SK-N-SH treated with all-trans-retinoic acid at 6 μM for 48 hours (cell line): ENCODE data around the gene RAPGEF5.
"Not testable (repeated sequence)": the region's sequence is repeated elsewhere in the genome, so short reads cannot be mapped to it uniquely, and the experiment has no call there.

Source experiments
- ATAC-seq: fragments of 200-7000 bp; cut with Tn5 transposase; 3 replicates; pipeline ENCODE4 v1.9.1; 2020; ENCODE audit warnings: mild to moderate bottlenecking, moderate library complexity
- ARNTL ChIP-seq: fragments of 450-650 bp; formaldehyde crosslinking; IDR thresholded peaks from 2 replicates; pipeline ENCODE4 v1.5.0; 2020; ENCODE audit warnings: low read depth, mild to moderate bottlenecking, moderate library complexity, borderline replicate concordance
- BACH2 ChIP-seq: fragments of 250-450 bp; sonication (Bioruptor Pico); IDR thresholded peaks from 2 replicates; pipeline ENCODE4 v1.9.0; 2021; ENCODE audit warnings: mild to moderate bottlenecking, borderline replicate concordance
- CREB5 ChIP-seq: fragments of 250-450 bp; sonication (Bioruptor Pico); IDR thresholded peaks from 2 replicates; pipeline ENCODE4 v1.5.1; 2020; ENCODE audit warnings: low read depth, mild to moderate bottlenecking, moderate library complexity
- CSDC2 ChIP-seq: fragments of 250-450 bp; sonication (Bioruptor Pico); IDR thresholded peaks from 2 replicates; pipeline ENCODE4 v1.5.0; 2020; ENCODE audit warnings: mild to moderate bottlenecking, moderate library complexity
- ESRRG ChIP-seq: fragments of 250-450 bp; sonication (Bioruptor Pico); IDR thresholded peaks from 2 replicates; pipeline ENCODE4 v1.6.1; 2021; ENCODE audit warnings: mild to moderate bottlenecking
- GLIS3 ChIP-seq: fragments of 250-450 bp; sonication (Bioruptor Pico); IDR thresholded peaks from 2 replicates; pipeline ENCODE4 v1.5.0; 2020; ENCODE audit warnings: mild to moderate bottlenecking, moderate library complexity
- ISL1 ChIP-seq: fragments of 250-450 bp; sonication (Bioruptor Pico); IDR thresholded peaks from 2 replicates; pipeline ENCODE4 v2.1.2; 2022; ENCODE audit warnings: mild to moderate bottlenecking, moderate library complexity
- OSR1 ChIP-seq: fragments of 250-450 bp; sonication (Bioruptor Pico); IDR thresholded peaks from 2 replicates; pipeline ENCODE4 v1.8.0; 2022; ENCODE audit warnings: moderate library complexity, mild to moderate bottlenecking, inconsistent platforms
- POU6F1 ChIP-seq: fragments of 250-450 bp; sonication (Bioruptor Pico); IDR thresholded peaks from 2 replicates; pipeline ENCODE4 v1.8.0; 2021; ENCODE audit warnings: low read depth, mild to moderate bottlenecking, moderate library complexity, borderline replicate concordance
- PPARA ChIP-seq: fragments of 250-450 bp; sonication (Bioruptor Pico); IDR thresholded peaks from 2 replicates; pipeline ENCODE4 v1.5.0; 2020; ENCODE audit warnings: mild to moderate bottlenecking, borderline replicate concordance
- RARB ChIP-seq: fragments of 250-450 bp; sonication (Bioruptor Pico); IDR thresholded peaks from 2 replicates; pipeline ENCODE4 v1.8.0; 2021; ENCODE audit warnings: mild to moderate bottlenecking, moderate library complexity
- SNAI2 ChIP-seq: fragments of 250-450 bp; sonication (Bioruptor Pico); IDR thresholded peaks from 2 replicates; pipeline ENCODE4 v1.5.0; 2020; ENCODE audit warnings: mild to moderate bottlenecking, moderate library complexity
- TCF4 ChIP-seq: fragments of 250-450 bp; sonication (Bioruptor Pico); IDR thresholded peaks from 2 replicates; pipeline ENCODE4 v1.8.0; 2021; ENCODE audit warnings: mild to moderate bottlenecking, moderate library complexity, borderline replicate concordance
- TSHZ2 ChIP-seq: fragments of 250-450 bp; sonication (Bioruptor Pico); IDR thresholded peaks from 2 replicates; pipeline ENCODE4 v1.5.0; 2020; ENCODE audit warnings: mild to moderate bottlenecking, moderate library complexity
- ZC3H10 ChIP-seq: fragments of 250-450 bp; sonication (Bioruptor Pico); IDR thresholded peaks from 2 replicates; pipeline ENCODE4 v1.5.1; 2021; ENCODE audit warnings: mild to moderate bottlenecking, moderate library complexity
- ZFP3 ChIP-seq: fragments of 250-450 bp; sonication (Bioruptor Pico); IDR thresholded peaks from 2 replicates; pipeline ENCODE4 v1.5.0; 2020; ENCODE audit warnings: mild to moderate bottlenecking, moderate library complexity
- ZFP30 ChIP-seq: fragments of 450-650 bp; formaldehyde crosslinking; IDR thresholded peaks from 2 replicates; pipeline ENCODE4 v1.5.0; 2022; ENCODE audit warnings: mild to moderate bottlenecking, moderate library complexity
- ZNF70 ChIP-seq: fragments of 450-650 bp; formaldehyde crosslinking; IDR thresholded peaks from 2 replicates; pipeline ENCODE4 v1.5.0; 2020; ENCODE audit warnings: mild to moderate bottlenecking, moderate library complexity
- ZNF8 ChIP-seq: fragments of 450-650 bp; formaldehyde crosslinking; IDR thresholded peaks from 2 replicates; pipeline ENCODE4 v1.5.0; 2020; ENCODE audit warnings: mild to moderate bottlenecking, moderate library complexity
- TF ChIP-seq, protein P1 (sequence below): fragments of 250-450 bp; sonication (Bioruptor Pico); IDR thresholded peaks from 2 replicates; pipeline ENCODE4 v1.5.1; 2021; ENCODE audit warnings: mild to moderate bottlenecking, moderate library complexity
- TF ChIP-seq, protein P2 (sequence below): fragments of 250-450 bp; sonication (Bioruptor Pico); IDR thresholded peaks from 2 replicates; pipeline ENCODE4 v1.8.0; 2020; ENCODE audit warnings: mild to moderate bottlenecking, moderate library complexity, borderline replicate concordance

Gene RAPGEF5

GRCh38 chr7:22094413-22095342 lies 262.3 kb downstream of the RAPGEF5 start (continued):
- TF ChIP-seq TSHZ2 (CRISPR knock-in tag) (no peak), ZNF8 (no peak), ZC3H10 (CRISPR knock-in tag) (no peak), BACH2 (CRISPR knock-in tag) (no peak), SNAI2 (CRISPR knock-in tag) (no peak), CSDC2 (no peak), GLIS3 (CRISPR knock-in tag) (no peak), ZNF70 (CRISPR knock-in tag) (no peak), ESRRG (CRISPR knock-in tag) (no peak), ARNTL (CRISPR knock-in tag) (no peak), RARB (no peak)
- TF ChIP-seq, protein P1, sequence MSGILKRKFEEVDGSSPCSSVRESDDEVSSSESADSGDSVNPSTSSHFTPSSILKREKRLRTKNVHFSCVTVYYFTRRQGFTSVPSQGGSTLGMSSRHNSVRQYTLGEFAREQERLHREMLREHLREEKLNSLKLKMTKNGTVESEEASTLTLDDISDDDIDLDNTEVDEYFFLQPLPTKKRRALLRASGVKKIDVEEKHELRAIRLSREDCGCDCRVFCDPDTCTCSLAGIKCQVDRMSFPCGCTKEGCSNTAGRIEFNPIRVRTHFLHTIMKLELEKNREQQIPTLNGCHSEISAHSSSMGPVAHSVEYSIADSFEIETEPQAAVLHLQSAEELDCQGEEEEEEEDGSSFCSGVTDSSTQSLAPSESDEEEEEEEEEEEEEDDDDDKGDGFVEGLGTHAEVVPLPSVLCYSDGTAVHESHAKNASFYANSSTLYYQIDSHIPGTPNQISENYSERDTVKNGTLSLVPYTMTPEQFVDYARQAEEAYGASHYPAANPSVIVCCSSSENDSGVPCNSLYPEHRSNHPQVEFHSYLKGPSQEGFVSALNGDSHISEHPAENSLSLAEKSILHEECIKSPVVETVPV (CRISPR knock-in tag): no peak

DNA sequence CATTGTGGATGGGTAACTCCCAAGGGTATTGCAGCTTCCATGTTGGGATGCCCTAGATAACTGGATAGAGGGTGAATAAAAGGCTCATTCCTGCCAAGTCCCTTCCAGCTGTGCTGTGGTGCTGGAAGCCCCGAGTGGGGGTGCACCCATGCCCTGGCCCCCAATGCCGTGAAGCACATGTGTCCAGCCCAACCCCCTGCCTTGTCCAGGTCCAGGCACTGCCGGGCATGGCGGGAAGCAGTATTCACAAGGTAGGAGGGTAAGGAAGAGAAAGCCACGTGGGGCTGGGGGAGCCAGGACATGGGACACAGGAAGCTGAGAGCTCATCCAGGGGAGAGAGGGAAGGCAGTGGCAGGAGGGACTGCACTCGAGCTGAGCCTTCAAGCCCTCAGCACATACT lies 263.0 kb downstream of the RAPGEF5 start:
- ATAC-seq: no peak

DNA sequence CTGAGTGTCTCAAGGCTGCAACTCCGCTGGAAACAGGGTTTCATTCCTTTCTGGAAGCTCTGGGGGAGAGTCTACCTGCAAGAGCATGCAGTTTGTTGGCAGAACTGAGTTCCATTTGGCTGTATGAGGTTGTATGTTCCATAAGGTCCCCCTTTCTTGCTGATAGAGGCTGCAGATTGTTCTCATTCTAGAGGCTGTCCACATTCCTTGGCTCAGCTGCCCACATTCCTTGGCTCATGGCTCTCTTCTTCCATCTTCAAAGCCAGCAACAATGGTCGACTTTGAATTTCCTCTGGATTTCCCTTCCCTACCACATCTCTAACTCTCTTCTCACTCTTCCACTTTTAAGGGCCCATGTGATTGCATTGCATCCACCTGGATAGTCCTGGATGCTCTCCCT lies 264.0 kb downstream of the RAPGEF5 start:
- TF ChIP-seq ISL1 (CRISPR knock-in tag) (0 out of 2 replicates have a peak, but pooled peaks have one; percentile 29), CREB5 (no peak), PPARA (CRISPR knock-in tag) (no peak), POU6F1 (CRISPR knock-in tag) (no peak), TSHZ2 (CRISPR knock-in tag) (no peak)
- TF ChIP-seq, all 23 proteins: peak for 1
- ATAC-seq: peak; percentile 60

More for the DNA sequence above, 263.0 kb downstream of the RAPGEF5 start:
- TF ChIP-seq ESRRG (CRISPR knock-in tag) (no peak), ARNTL (CRISPR knock-in tag) (no peak), CREB5 (no peak), ZNF8 (no peak), ZNF70 (CRISPR knock-in tag) (no peak), RARB (no peak), CSDC2 (no peak), OSR1 (no peak), ZFP30 (CRISPR knock-in tag) (no peak), ZFP3 (CRISPR knock-in tag) (no peak), ZC3H10 (CRISPR knock-in tag) (no peak), TCF4 (no peak), PPARA (CRISPR knock-in tag) (no peak), SNAI2 (CRISPR knock-in tag) (no peak), BACH2 (CRISPR knock-in tag) (no peak)
- TF ChIP-seq, protein P2, sequence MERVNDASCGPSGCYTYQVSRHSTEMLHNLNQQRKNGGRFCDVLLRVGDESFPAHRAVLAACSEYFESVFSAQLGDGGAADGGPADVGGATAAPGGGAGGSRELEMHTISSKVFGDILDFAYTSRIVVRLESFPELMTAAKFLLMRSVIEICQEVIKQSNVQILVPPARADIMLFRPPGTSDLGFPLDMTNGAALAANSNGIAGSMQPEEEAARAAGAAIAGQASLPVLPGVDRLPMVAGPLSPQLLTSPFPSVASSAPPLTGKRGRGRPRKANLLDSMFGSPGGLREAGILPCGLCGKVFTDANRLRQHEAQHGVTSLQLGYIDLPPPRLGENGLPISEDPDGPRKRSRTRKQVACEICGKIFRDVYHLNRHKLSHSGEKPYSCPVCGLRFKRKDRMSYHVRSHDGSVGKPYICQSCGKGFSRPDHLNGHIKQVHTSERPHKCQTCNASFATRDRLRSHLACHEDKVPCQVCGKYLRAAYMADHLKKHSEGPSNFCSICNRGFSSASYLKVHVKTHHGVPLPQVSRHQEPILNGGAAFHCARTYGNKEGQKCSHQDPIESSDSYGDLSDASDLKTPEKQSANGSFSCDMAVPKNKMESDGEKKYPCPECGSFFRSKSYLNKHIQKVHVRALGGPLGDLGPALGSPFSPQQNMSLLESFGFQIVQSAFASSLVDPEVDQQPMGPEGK (CRISPR knock-in tag): no peak

GRCh38 chr7:22090958-22091525 lies 265.9 kb downstream of the RAPGEF5 start:
- ATAC-seq: not testable (repeated sequence)
